AG20443 (cell line): ENCODE measurements around the gene TNFSF18.
A peak's percentile ranks its signal among the peaks of the same experiment; 100 is the strongest.
"Not testable (repeated sequence)": the region's sequence is repeated elsewhere in the genome, so short reads cannot be mapped to it uniquely, and the experiment has no call there.

ENCODE experiments used
- DNase-seq: peaks from one replicate; pipeline ENCODE4 v3.0.0; 2012; ENCODE audit warnings: low spot score, mixed read lengths

TNFSF18 gene

GRCh38 chr1:173050865-173051264 lies at the start of gene TNFSF18:
Gene TNFSF18 (minus strand): TSS chr1:173050941. CDS start chr1:173050896, 45 bp downstream.
- no peak for DNase-seq

GRCh38 chr1:173099166-173099565 lies 48.4 kb upstream of the TNFSF18 start:
- no peak for DNase-seq

GRCh38 chr1:173098117-173098516 lies 47.4 kb upstream of the TNFSF18 start:
- no peak for DNase-seq

- DNase-seq: no peak
These were observed 46.3 kb upstream of the TNFSF18 start for GRCh38 chr1:173097001-173097400.

GRCh38 chr1:173095632-173096031 lies 44.9 kb upstream of the TNFSF18 start:
- peak; percentile 78 for DNase-seq

GRCh38 chr1:173094541-173094940 lies 43.8 kb upstream of the TNFSF18 start:
- DNase-seq: no peak

- DNase-seq: no peak
These were observed 43.1 kb upstream of the TNFSF18 start for GRCh38 chr1:173093691-173094445.

- DNase-seq: no peak
These were observed 33.6 kb upstream of the TNFSF18 start for GRCh38 chr1:173084292-173084691.

- no peak for DNase-seq
These were observed 32.2 kb upstream of the TNFSF18 start for GRCh38 chr1:173082913-173083312.

GRCh38 chr1:173074217-173074616 lies 23.5 kb upstream of the TNFSF18 start:
- DNase-seq: not testable (repeated sequence)

- no peak for DNase-seq
These were observed 13.3 kb upstream of the TNFSF18 start for GRCh38 chr1:173064011-173064410.

GRCh38 chr1:173063171-173063570 lies 12.4 kb upstream of the TNFSF18 start:
- no peak for DNase-seq

- peak; percentile 16 for DNase-seq
These were observed 11.6 kb upstream of the TNFSF18 start for GRCh38 chr1:173062150-173062938.

GRCh38 chr1:173058556-173058955 lies 7.8 kb upstream of the TNFSF18 start:
- no peak for DNase-seq

- DNase-seq: no peak
These were observed 7.2 kb upstream of the TNFSF18 start for GRCh38 chr1:173057984-173058383.

- DNase-seq: no peak
These were observed 5.6 kb upstream of the TNFSF18 start for GRCh38 chr1:173056365-173056764.

- DNase-seq: no peak
These were observed 2.0 kb upstream of the TNFSF18 start for GRCh38 chr1:173052681-173053196.

- DNase-seq: no peak
These were observed 1.5 kb downstream of the TNFSF18 start for GRCh38 chr1:173049322-173049633.

GRCh38 chr1:173048621-173049321 lies 2.0 kb downstream of the TNFSF18 start:
- peak; percentile 29 for DNase-seq

GRCh38 chr1:173044656-173045055 lies 6.1 kb downstream of the TNFSF18 start:
- no peak for DNase-seq

GRCh38 chr1:173043253-173043652 lies 7.5 kb downstream of the TNFSF18 start:
- DNase-seq: peak; percentile 11

- no peak for DNase-seq
These were observed 7.9 kb downstream of the TNFSF18 start for GRCh38 chr1:173042806-173043205.

GRCh38 chr1:173039626-173040025 lies 11.1 kb downstream of the TNFSF18 start:
- no peak for DNase-seq
